GM15510 (cell line): ENCODE measurements around the gene SLC5A1.

ENCODE experiments used
- POLR2A ChIP-seq: IDR thresholded peaks from 3 replicates; pipeline ENCODE4 v1.6.1; 2011; ENCODE audit warnings: borderline replicate concordance; ENCODE audit not compliant: insufficient read length; ENCODE audit errors: extremely low read depth

SLC5A1 gene

GRCh38 chr22:32037236-32037635, 5.8 kb upstream of the SLC5A1 start:
- TF ChIP-seq POLR2A, result no peak

GRCh38 chr22:32040324-32040904, 2.6 kb upstream of the SLC5A1 start:
- TF ChIP-seq POLR2A, result no peak

GRCh38 chr22:32043391-32043790, 330 bp downstream of the SLC5A1 start:
- no peak for TF ChIP-seq POLR2A

GRCh38 chr22:32044477-32044876, 1.4 kb downstream of the SLC5A1 start:
- no peak for TF ChIP-seq POLR2A

- TF ChIP-seq POLR2A, result no peak
Observed at GRCh38 chr22:32044913-32045312, 1.9 kb downstream of the SLC5A1 start.

GRCh38 chr22:32048069-32048468, 5.0 kb downstream of the SLC5A1 start:
- no peak for TF ChIP-seq POLR2A

- no peak for TF ChIP-seq POLR2A
Observed at GRCh38 chr22:32050678-32051515, 7.8 kb downstream of the SLC5A1 start.

- TF ChIP-seq POLR2A, result no peak
Observed at GRCh38 chr22:32052244-32052643, 9.2 kb downstream of the SLC5A1 start.

GRCh38 chr22:32052936-32053791, 10.1 kb downstream of the SLC5A1 start:
- no peak for TF ChIP-seq POLR2A

- TF ChIP-seq POLR2A, result no peak
Observed at GRCh38 chr22:32055069-32055468, 12.0 kb downstream of the SLC5A1 start.

- no peak for TF ChIP-seq POLR2A
Observed at GRCh38 chr22:32058656-32059260, 15.7 kb downstream of the SLC5A1 start.

GRCh38 chr22:32059426-32059825, 16.4 kb downstream of the SLC5A1 start:
- no peak for TF ChIP-seq POLR2A

GRCh38 chr22:32063701-32064100, 20.6 kb downstream of the SLC5A1 start:
- TF ChIP-seq POLR2A, result no peak

GRCh38 chr22:32066820-32067219, 23.8 kb downstream of the SLC5A1 start:
- no peak for TF ChIP-seq POLR2A

GRCh38 chr22:32067613-32068012, 24.6 kb downstream of the SLC5A1 start:
- no peak for TF ChIP-seq POLR2A
